Left lung (tissue), 10 donors: ENCODE data around the gene CDC34. TPM values are rescaled to one million over a fixed set of nuclear protein-coding genes. Genes with fewer than 3 reads are reported as not detected.
A peak's percentile ranks its signal among the peaks of the same experiment; 100 is the strongest.

Experiments
- ATAC-seq: fragments of 200-7000 bp; cut with Tn5 transposase; one replicate; pipeline ENCODE4 v1.9.1; 2020; ENCODE audit warnings: moderate library complexity
- DNase-seq, 4 donors: peaks; one replicate each; pipeline ENCODE4 v3.0.0-alpha.2; 2013 to 2020
- H3K27ac ChIP-seq, 2 donors: fragments of 200-600 bp; sonication (generic) in 1 of 2; one replicate each; pipeline versions ENCODE4 v1.5.0 to v1.8.0; 2020 to 2021
- H3K27me3 ChIP-seq, 2 donors: fragments of 200-600 bp; sonication (generic) in 1 of 2; one replicate each; pipeline versions ENCODE4 v1.5.0 to v1.8.0; 2020 to 2021
- H3K36me3 ChIP-seq, 2 donors: fragments of 200-600 bp; sonication (generic) in 1 of 2; one replicate each; pipeline versions ENCODE4 v1.5.0 to v1.8.0; 2020 to 2021
- H3K4me1 ChIP-seq, 2 donors: fragments of 200-600 bp; one replicate each; pipeline ENCODE4 v1.8.0; 2021
- H3K4me3 ChIP-seq, 2 donors: fragments of 200-600 bp; sonication (generic) in 1 of 2; one replicate each; pipeline versions ENCODE4 v1.5.0 to v1.8.0; 2020 to 2021; ENCODE audit warnings: mild to moderate bottlenecking in 1 of 2
- H3K9me3 ChIP-seq, 2 donors: fragments of 200-600 bp; sonication (generic) in 1 of 2; one replicate each; pipeline versions ENCODE4 v1.5.0 to v1.8.0; 2020 to 2021
- intact Hi-C, 2 donors: fragments of 100-400 bp; cut with DNase I; formaldehyde crosslinking; loops; one replicate each; pipeline versions ENCODE4 v1.11.2 to v1.14.2; 2022
- polyA plus RNA-seq, 6 donors: library from polyadenylated mRNA; unstranded; fragments of 120-200 nt; gene quantifications; one replicate each; pipeline ENCODE4 v1.2.1, GENCODE V29; 2013; ENCODE audit not compliant: insufficient read length in 6 of 6
- total RNA-seq, 2 donors: library from RNA; stranded (reverse); fragmentation: NEBNext Ultra II Directional; extraction: Animal tissue kit (Norgen Biotek cat#: 25700); gene quantifications; one replicate each; pipeline ENCODE4 v1.2.1, GENCODE V29; 2021
- TF ChIP-seq, protein P1 (sequence below), 2 donors: fragments of 200-600 bp; sonication (generic) in 1 of 2; IDR thresholded peaks; one replicate each; pipeline versions ENCODE4 v1.5.0 to v1.8.0; 2021; ENCODE audit warnings: antibody characterized with exemption in 2 of 2
- donor health status: DM: no; HTN: yes; CAD: no.
- donor health status: DM: no; HTN: no; CAD: no.

The CDC34 gene
- total and polyA plus RNA-seq, 8 donors, result 42.7 to 62.3 (median 55.0) TPM

DNA sequence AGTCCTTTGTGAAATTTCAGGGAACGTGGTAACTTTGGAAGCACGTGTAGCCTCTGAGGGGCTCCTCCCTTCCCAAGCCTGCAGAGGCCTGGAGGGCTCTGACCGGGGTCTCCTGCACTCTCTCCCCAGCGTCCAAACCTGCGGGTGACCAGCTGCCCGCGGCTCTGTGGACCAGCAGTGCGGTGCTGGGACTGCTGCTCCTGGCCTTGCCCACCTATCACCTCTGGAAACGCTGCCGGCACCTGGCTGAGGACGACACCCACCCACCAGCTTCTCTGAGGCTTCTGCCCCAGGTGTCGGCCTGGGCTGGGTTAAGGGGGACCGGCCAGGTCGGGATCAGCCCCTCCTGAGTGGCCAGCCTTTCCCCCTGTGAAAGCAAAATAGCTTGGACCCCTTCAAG lies 26.9 kb upstream of the CDC34 start:
- Histone ChIP-seq H3K4me1 (peaks cover 9 to 34% of the 10 kb centered on the region in 2 donors), H3K36me3 (peaks cover 0 to 5% of the 10 kb centered on the region in 2 donors), H3K9me3 (no peaks in the 10 kb centered on the region), H3K27me3 (peaks cover 0 to 13% of the 10 kb centered on the region in 2 donors), H3K27ac (no peak overlapping the region), H3K4me3 (no peak overlapping the region)
- intact Hi-C loops, result no loop called here
- ATAC-seq (no peak), DNase-seq (no peak)
- TF ChIP-seq, protein P1, sequence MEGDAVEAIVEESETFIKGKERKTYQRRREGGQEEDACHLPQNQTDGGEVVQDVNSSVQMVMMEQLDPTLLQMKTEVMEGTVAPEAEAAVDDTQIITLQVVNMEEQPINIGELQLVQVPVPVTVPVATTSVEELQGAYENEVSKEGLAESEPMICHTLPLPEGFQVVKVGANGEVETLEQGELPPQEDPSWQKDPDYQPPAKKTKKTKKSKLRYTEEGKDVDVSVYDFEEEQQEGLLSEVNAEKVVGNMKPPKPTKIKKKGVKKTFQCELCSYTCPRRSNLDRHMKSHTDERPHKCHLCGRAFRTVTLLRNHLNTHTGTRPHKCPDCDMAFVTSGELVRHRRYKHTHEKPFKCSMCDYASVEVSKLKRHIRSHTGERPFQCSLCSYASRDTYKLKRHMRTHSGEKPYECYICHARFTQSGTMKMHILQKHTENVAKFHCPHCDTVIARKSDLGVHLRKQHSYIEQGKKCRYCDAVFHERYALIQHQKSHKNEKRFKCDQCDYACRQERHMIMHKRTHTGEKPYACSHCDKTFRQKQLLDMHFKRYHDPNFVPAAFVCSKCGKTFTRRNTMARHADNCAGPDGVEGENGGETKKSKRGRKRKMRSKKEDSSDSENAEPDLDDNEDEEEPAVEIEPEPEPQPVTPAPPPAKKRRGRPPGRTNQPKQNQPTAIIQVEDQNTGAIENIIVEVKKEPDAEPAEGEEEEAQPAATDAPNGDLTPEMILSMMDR (IDR thresholded peaks at IDR 0.05), result no peak

DNA sequence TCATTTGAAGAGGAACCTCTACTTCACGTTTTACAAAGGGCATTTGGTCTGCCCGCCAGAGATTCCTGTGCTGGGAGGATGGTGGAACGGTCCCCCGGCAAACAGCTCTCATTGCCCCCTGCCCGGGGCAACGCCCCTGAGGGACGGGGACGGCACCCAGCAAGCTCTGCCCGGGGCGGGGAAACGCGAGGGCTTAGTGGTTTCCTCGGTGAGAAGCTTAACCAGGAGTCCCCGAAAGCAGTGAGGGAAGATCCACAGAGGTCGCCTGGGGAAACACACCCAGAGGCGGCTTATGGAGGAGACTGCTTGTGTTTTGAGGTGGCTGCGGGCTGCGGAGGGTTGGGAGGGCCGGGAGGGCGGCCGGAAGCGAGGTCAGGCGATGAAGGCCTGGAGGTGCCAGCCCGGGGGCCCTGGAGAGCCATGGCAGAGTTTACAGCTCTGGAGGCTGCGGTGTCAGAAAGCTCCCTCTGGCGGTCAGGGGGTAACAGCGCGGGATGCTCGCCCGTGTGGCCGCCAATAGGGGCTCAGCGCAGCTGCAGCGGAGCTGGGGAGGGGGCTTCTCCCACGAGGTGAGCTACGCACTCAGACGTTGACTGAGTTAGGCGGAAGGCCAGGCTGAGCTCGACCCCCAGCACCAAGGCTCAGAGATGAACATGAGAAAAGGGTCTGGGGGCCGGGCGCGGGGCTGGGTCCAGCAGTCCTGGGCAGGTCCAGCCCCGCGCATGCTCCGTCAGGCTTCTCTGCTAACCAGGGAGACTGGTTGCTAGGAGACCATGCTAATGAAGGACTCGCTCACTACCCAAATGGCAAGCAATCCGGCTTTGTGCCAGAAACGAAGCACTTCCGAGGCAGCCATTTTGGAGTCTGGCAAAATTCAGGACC lies 24.9 kb upstream of the CDC34 start:
- TF ChIP-seq, protein P1 (IDR thresholded peaks at IDR 0.05), result peak; percentile 98
- Histone ChIP-seq H3K27me3 (no peaks in the 10 kb centered on the region), H3K9me3 (no peaks in the 10 kb centered on the region), H3K27ac (peak overlapping the region; percentile 88 to 98), H3K36me3 (peaks cover 0 to 8% of the 10 kb centered on the region in 2 donors), H3K4me3 (peak overlapping the region; percentile 98 to 100), H3K4me1 (peaks cover 9 to 49% of the 10 kb centered on the region in 2 donors)
- DNase-seq (peak; percentile 97 to 100 (median 100)), ATAC-seq (peak; percentile 86)
- intact Hi-C loops, result no loop called here

DNA sequence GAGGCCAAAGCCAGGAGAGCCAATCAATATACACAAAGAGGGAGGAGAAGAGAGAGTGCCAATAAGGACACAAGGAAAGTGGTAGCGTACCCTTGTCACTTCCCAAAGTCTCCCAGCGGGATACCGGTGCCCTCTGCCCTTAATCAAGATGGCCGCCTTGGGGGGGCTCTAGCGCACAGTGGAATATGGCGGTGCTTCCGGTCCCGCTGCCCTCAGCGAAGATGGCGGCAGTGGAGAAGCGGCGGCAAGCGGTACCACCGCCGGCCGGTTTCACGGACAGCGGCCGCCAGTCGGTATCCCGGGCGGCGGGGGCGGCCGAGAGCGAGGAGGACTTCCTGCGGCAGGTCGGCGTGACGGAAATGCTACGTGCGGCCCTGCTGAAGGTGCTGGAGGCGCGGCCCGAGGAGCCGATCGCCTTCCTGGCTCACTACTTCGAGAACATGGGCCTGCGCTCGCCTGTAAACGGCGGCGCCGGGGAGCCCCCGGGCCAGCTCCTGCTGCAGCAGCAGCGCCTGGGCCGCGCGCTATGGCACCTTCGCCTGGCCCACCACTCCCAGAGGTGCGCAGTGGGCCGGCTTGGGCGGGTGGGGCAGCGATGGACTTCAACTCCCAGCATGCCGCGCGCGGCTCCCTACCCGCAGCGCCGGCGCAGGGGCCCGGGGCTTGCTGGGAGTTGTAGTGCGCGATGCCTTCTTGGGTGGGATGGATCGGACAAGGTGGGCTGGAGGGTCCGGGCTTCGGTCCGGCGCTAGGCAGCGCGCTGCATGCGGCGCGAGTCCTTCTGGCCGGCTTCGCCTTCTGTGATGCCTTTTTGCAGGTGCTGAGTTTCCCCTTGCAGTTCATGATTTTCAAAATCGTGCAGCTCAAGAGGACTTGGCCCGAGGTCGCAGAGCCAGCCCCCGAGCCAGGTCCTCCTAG lies 24.0 kb upstream of the CDC34 start, which contains the start of gene TPGS1:
Gene TPGS1 (plus strand): TSS at position 212 of the 918 bp plus-strand sequence. CDS start 10 bp downstream, at position 222.
- DNase-seq (peak in 3 of 4 donors; percentile 72 to 95 (median 78)), ATAC-seq (peak; percentile 91)
- peak within 1 kb of the TSS; percentile 98 to 100 for H3K4me3 ChIP-seq
- no peaks in the 10 kb centered on the region for H3K27me3 ChIP-seq
- TF ChIP-seq, protein P1 (IDR thresholded peaks at IDR 0.05), result no peak
- peak within 1 kb of the TSS; percentile 88 to 98 for H3K27ac ChIP-seq
- intact Hi-C loops, result no loop called here
- peaks cover 9 to 46% of the 10 kb centered on the region in 2 donors for H3K4me1 ChIP-seq
- H3K9me3 ChIP-seq, result no peaks in the 10 kb centered on the region
- peaks cover 0 to 8% of the 10 kb centered on the region in 2 donors for H3K36me3 ChIP-seq

DNA sequence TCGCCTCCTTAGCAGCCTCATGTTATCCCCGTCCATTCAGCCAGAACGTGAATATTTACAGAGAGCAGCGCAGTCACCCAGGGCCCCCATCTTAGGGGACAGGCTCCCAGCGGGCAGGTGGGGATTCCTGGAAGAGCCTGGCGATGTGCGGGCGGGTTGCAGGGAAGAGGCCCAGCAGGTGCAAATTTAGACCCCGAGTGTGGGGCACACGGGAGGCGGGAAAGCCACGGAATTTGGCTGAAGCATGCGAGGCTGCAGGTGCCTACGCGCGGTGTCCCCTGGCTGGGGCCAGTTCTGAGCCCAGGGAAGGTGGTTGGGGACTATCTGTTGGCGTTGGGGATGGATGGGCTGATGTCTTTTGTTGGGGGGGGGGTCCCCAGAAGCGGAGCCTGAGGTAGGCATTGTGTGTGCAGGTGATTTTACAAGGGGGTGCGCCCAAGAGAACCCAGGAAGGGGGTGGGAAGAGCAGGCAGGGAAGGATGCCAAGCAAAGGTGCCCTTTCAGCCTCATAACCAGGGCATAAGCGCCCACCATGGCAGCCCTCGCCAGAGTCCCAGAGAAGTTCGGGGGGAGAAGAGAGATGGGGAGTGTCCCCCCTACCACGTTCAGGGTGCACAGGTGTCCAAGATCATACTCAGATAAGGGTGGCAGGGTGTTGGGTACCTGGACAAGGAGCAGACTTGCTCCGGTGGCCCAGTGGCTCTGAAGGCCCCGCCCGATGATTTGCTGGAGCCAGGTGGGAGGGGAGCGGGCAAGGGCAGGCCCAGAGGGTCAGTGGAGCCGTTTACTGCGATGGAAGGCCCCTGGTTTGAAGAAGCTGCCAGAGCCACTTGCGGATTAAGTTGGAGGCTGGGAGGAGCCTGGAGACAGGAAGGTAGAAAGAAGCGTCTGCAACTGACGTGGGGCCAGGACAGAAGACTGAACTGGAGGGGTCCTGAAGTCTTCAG lies 23.1 kb upstream of the CDC34 start:
- Histone ChIP-seq H3K27ac (peak overlapping the region in 1 of 2 donors; percentile 98), H3K9me3 (no peaks in the 10 kb centered on the region), H3K4me3 (peak overlapping the region; percentile 98 to 100), H3K27me3 (no peaks in the 10 kb centered on the region), H3K36me3 (peaks cover 0 to 8% of the 10 kb centered on the region in 2 donors), H3K4me1 (peaks cover 9 to 45% of the 10 kb centered on the region in 2 donors)
- no peak for ATAC-seq
- no peak for DNase-seq
- intact Hi-C loops, result no loop called here
- TF ChIP-seq, protein P1 (IDR thresholded peaks at IDR 0.05), result no peak
